WTC11 (cell line): ENCODE measurements around the gene TMX2. TPM values are rescaled to one million over a fixed set of nuclear protein-coding genes. Genes with fewer than 3 reads are reported as not detected.

Source experiments
- ATAC-seq: fragments of 200-7000 bp; cut with Tn5 transposase; 2 replicates; pipeline ENCODE4 v1.10.0; 2021; ENCODE audit warnings: mild to moderate bottlenecking, moderate library complexity
- CTCF ChIA-PET: fragments of 300-600 bp; sonication (Branson Sonifier 250); formaldehyde crosslinking; loops from one replicate; lab custom pipeline; 2021; ENCODE audit warnings: antibody characterized with exemption; lab: Charles Lee
- POLR2A ChIA-PET: fragments of 350-600 bp; sonication (Branson Sonifier 250); formaldehyde crosslinking; loops from one replicate; lab custom pipeline; 2021; ENCODE audit warnings: antibody characterized with exemption; lab: Charles Lee
- DNase-seq: peaks from one replicate; pipeline ENCODE4 v3.0.0; 2021; ENCODE audit warnings: low spot score
- H3K27ac Mint-ChIP-seq: 2 replicates; pipeline ENCODE4 v1.8.0; 2021; ENCODE audit warnings: mixed read lengths
- H3K27me3 Mint-ChIP-seq: 2 replicates; pipeline ENCODE4 v1.8.0; 2021; ENCODE audit warnings: low read depth, mild to moderate bottlenecking, moderate library complexity, mixed read lengths
- H3K36me3 Mint-ChIP-seq: 2 replicates; pipeline ENCODE4 v1.8.0; 2021; ENCODE audit warnings: mixed read lengths
- H3K4me1 Mint-ChIP-seq: 2 replicates; pipeline ENCODE4 v1.8.0; 2022; ENCODE audit warnings: mixed read lengths
- H3K4me3 Mint-ChIP-seq: 2 replicates; pipeline ENCODE4 v1.8.0; 2021; ENCODE audit warnings: mild to moderate bottlenecking, moderate library complexity, mixed read lengths
- H3K9me3 Mint-ChIP-seq: 2 replicates; pipeline ENCODE4 v1.8.0; 2021; ENCODE audit warnings: mixed read lengths
- AR ChIP-seq: fragments of 250-450 bp; sonication (Bioruptor Pico); IDR thresholded peaks from 2 replicates; pipeline ENCODE4 v1.9.0; 2021; ENCODE audit warnings: mild to moderate bottlenecking
- ELF4 ChIP-seq: sonication (generic); formaldehyde crosslinking; IDR thresholded peaks from 2 replicates; pipeline ENCODE4 v1.8.1; 2022; ENCODE audit warnings: low read depth, mild to moderate bottlenecking, moderate library complexity, missing genetic modification reagents
- ERG ChIP-seq: fragments of 250-450 bp; sonication (Bioruptor Pico); IDR thresholded peaks from 2 replicates; pipeline ENCODE4 v1.8.0; 2021; ENCODE audit warnings: mild to moderate bottlenecking
- FOXP4 ChIP-seq: sonication (generic); formaldehyde crosslinking; IDR thresholded peaks from 2 replicates; pipeline ENCODE4 v1.8.0; 2022; ENCODE audit warnings: mild to moderate bottlenecking, missing genetic modification reagents
- GRHL2 ChIP-seq: fragments of 250-450 bp; sonication (Bioruptor Pico); IDR thresholded peaks from 2 replicates; pipeline ENCODE4 v1.8.0; 2022; ENCODE audit warnings: mild to moderate bottlenecking, moderate library complexity; ENCODE audit not compliant: insufficient replicate concordance, severe bottlenecking
- GTF2I ChIP-seq: fragments of 250-450 bp; sonication (Bioruptor Pico); conservative IDR thresholded peaks from 2 replicates; pipeline ENCODE4 v1.4.0; 2021; ENCODE audit warnings: mild to moderate bottlenecking
- MAX ChIP-seq: sonication (generic); formaldehyde crosslinking; IDR thresholded peaks from 2 replicates; pipeline ENCODE4 v1.8.0; 2022; ENCODE audit warnings: mild to moderate bottlenecking, missing genetic modification reagents
- NR3C1 ChIP-seq: sonication (generic); formaldehyde crosslinking; conservative IDR thresholded peaks from 2 replicates; pipeline ENCODE4 v1.8.1; 2023; ENCODE audit warnings: low read depth, mild to moderate bottlenecking, missing genetic modification reagents
- PRDM15 ChIP-seq: sonication (generic); formaldehyde crosslinking; IDR thresholded peaks from 2 replicates; pipeline ENCODE4 v1.8.0; 2022; ENCODE audit warnings: missing genetic modification reagents
- SMAD3 ChIP-seq: sonication (generic); formaldehyde crosslinking; IDR thresholded peaks from 2 replicates; pipeline ENCODE4 v1.8.0; 2022; ENCODE audit warnings: missing genetic modification reagents, mild to moderate bottlenecking, borderline replicate concordance
- SMAD4 ChIP-seq: sonication (generic); formaldehyde crosslinking; IDR thresholded peaks from 2 replicates; pipeline ENCODE4 v1.8.0; 2022; ENCODE audit warnings: mild to moderate bottlenecking, missing genetic modification reagents
- USF2 ChIP-seq: sonication (generic); formaldehyde crosslinking; IDR thresholded peaks from 2 replicates; pipeline ENCODE4 v1.8.1; 2023; ENCODE audit warnings: mild to moderate bottlenecking, missing genetic modification reagents, moderate library complexity
- ZMAT4 ChIP-seq: fragments of 250-450 bp; sonication (Bioruptor Pico); IDR thresholded peaks from 2 replicates; pipeline ENCODE4 v1.9.0; 2021; ENCODE audit warnings: mild to moderate bottlenecking
- ZNF219 ChIP-seq: sonication (generic); formaldehyde crosslinking; IDR thresholded peaks from 2 replicates; pipeline ENCODE4 v1.8.0; 2023; ENCODE audit warnings: missing genetic modification reagents, mild to moderate bottlenecking, borderline replicate concordance
- ZNF232 ChIP-seq: sonication (generic); formaldehyde crosslinking; IDR thresholded peaks from 2 replicates; pipeline ENCODE4 v1.8.0; 2022; ENCODE audit warnings: mild to moderate bottlenecking, missing genetic modification reagents
- ZNF317 ChIP-seq: sonication (generic); formaldehyde crosslinking; IDR thresholded peaks from 2 replicates; pipeline ENCODE4 v1.8.1; 2023; ENCODE audit warnings: low read depth, mild to moderate bottlenecking, moderate library complexity, missing genetic modification reagents, borderline replicate concordance
- total RNA-seq: library from RNA; stranded (reverse); gene quantifications from 3 replicates; pipeline ENCODE4 v1.2.3, GENCODE V29; 2021

Gene TMX2
- total RNA-seq, 1 experiment from 2014 or later, result 85.4 TPM

- CTCF ChIA-PET, result no interaction called here
- H3K27me3 Mint-ChIP-seq, result no peaks in the 10 kb centered on the region
- no peak overlapping the region for H3K27ac Mint-ChIP-seq
These were observed 2.5 kb upstream of the TMX2 start for GRCh38 chr11:57709802-57710367.

More at GRCh38 chr11:57709802-57710367, 2.5 kb upstream of the TMX2 start:
- peak overlapping the region; percentile 100; the same call in 1 of the 2 replicates for H3K4me3 Mint-ChIP-seq
- H3K36me3 Mint-ChIP-seq, result peaks cover 21% of the 10 kb centered on the region
- DNase-seq (no peak), ATAC-seq (no peak)
- H3K4me1 Mint-ChIP-seq, result peaks cover 26% of the 10 kb centered on the region
- TF ChIP-seq AR (CRISPR knock-in tag), result no peak
- no peak for TF ChIP-seq ZNF219 (CRISPR knock-in tag)
- TF ChIP-seq ELF4 (CRISPR knock-in tag), result no peak
- TF ChIP-seq MAX (CRISPR knock-in tag), result no peak
- TF ChIP-seq SMAD4 (CRISPR knock-in tag), result no peak
- no peak for TF ChIP-seq GRHL2 (CRISPR knock-in tag)
- TF ChIP-seq ZNF232 (CRISPR knock-in tag), result no peak
- TF ChIP-seq FOXP4 (CRISPR knock-in tag), result no peak
- no peak for TF ChIP-seq ZMAT4 (CRISPR knock-in tag)
- no peak for TF ChIP-seq ZNF317
- TF ChIP-seq USF2 (CRISPR knock-in tag), result no peak
- TF ChIP-seq SMAD3 (CRISPR knock-in tag), result no peak
- TF ChIP-seq PRDM15 (CRISPR knock-in tag), result no peak
- TF ChIP-seq ERG (CRISPR knock-in tag), result no peak
- no peak for TF ChIP-seq NR3C1 (CRISPR knock-in tag)
- no peak for TF ChIP-seq GTF2I (CRISPR knock-in tag)
- H3K9me3 Mint-ChIP-seq, result no peaks in the 10 kb centered on the region
- POLR2A ChIA-PET, result no interaction called here
